Smooth muscle cell of the brain vasculature (primary cell): ENCODE measurements around the gene FAM163A.
"Not testable (repeated sequence)": the region's sequence is repeated elsewhere in the genome, so short reads cannot be mapped to it uniquely, and the experiment has no call there.

Experiments
- DNase-seq: peaks from one replicate; pipeline ENCODE4 v3.0.0-alpha.2; 2012; ENCODE audit warnings: low read depth, low spot score

Gene FAM163A

DNA sequence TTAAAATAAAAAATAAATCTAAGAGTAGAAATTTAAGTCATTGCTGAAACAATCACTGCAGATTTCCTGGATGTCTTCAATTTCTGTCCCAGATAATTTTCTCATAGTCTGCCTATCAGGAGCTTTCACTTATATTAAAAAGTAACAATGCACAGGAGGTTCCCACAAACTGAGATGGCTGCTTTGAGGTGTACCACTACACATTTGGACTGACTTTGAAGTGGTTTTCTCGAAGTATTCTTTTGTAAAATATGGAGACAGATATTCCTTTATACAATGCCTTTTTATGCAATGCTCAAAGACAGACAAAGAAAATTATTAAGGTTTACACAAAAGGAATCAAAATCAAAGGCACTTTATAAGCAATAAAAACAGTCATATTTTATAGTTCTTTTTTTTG is 110.0 kb downstream of the FAM163A start:
- no peak for DNase-seq

DNA sequence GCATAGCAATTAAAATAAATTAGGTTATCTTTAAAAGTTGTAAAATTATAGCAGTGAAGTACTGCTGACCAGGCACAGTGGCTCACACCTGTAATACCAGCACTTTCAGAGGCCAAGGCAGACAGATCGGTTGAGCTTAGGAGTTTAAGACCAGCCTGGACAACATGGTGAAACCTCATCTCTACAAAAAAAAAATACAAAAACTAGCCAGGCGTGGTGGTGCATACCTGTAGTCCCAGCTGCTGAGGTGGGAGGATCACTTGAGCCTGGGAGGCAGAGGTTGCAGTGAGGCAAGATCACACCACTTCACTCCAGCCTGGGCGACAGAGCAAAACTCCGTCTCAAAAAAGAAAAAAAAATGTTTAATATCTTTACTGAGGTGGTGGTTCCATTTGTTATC is 112.7 kb downstream of the FAM163A start:
- not testable (repeated sequence) for DNase-seq

DNA sequence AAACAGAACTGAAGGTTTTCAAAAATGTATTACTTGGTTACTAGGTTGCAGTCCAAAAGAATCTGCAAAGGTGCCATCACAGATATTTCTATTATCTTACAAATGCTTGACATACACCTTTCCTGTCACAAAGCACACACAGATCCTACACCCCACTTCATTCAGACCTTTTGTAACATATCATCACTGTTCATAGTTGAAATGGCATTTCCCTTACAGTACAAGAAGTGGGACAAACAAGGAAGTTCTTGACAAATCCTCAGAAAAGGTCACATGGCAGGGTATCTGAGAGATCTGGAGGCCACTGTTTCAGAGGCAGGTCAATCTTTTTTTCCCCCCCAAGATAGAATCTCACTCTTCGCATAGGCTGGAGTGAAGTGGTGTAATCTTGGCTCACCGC is 113.2 kb downstream of the FAM163A start:
- no peak for DNase-seq

- no peak for DNase-seq
These were observed 113.9 kb downstream of the FAM163A start for GRCh38 chr1:179857009-179857408.

DNA sequence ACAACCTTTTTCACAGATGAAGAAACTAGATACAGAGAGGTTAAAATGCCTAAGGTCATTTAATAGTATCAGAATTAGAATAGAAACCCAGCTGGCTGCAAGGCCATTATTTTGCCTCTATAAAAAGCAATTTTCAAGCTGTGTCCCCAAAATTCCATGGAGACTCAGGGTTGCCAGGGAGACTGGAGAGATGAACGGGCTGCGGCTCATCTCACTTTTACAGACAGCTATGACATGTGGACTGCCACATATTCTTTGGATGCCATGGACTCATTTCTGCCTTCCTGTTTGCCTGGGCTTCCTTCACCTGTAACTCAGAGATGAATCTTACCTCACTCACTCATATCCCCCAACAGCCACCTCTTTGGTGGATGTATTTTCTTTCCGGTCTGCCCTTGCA is 117.6 kb downstream of the FAM163A start:
- DNase-seq, result no peak

- no peak for DNase-seq
These were observed 122.3 kb downstream of the FAM163A start for GRCh38 chr1:179865377-179865776.
